HEK293T (cell line): Measurements from ENCODE around the gene LSM14B.

Experiments used
- ARNT ChIP-seq: fragments of 450-650 bp; IDR thresholded peaks from 2 replicates; pipeline ENCODE4 v1.6.1; 2017; ENCODE audit warnings: mild to moderate bottlenecking
- PKNOX1 ChIP-seq: fragments of 450-650 bp; IDR thresholded peaks from 2 replicates; pipeline ENCODE4 v1.6.1; 2016
- SP1 ChIP-seq: fragments of 450-650 bp; IDR thresholded peaks from 2 replicates; pipeline ENCODE4 v1.6.1; 2017
- ZNF384 ChIP-seq: fragments of 450-650 bp; IDR thresholded peaks from 2 replicates; pipeline ENCODE4 v1.6.1; 2016

- no peak for TF ChIP-seq ZNF384
- TF ChIP-seq PKNOX1, result no peak
- no peak for TF ChIP-seq SP1
- no peak for TF ChIP-seq ARNT
Measured at GRCh38 chr20:62111148-62111547, 11.1 kb upstream of the LSM14B start.
